ENCODE data around the gene NRP1. TPM values are rescaled to one million over a fixed set of nuclear protein-coding genes. Genes with fewer than 3 reads are reported as not detected.

NRP1 gene
- polyA plus RNA-seq, 1 of the 3 experiments (the other 2 are of a cell fraction) = 129 TPM

- H3F3A ChIP-seq (replicated peaks; ENCODE audit: insufficient read depth) = peaks cover 36% of the 10 kb centered on the region
- H2AFZ ChIP-seq (ENCODE audit: low read depth) = no peak overlapping the region
- H3K79me2 ChIP-seq (ENCODE audit: insufficient read depth) = no peaks in the 10 kb centered on the region
- no peaks in the 10 kb centered on the region for H3K36me3 ChIP-seq (replicated peaks in 1 of 2; ENCODE audit: control insufficient read depth in 1 of 2, insufficient read depth in 2 of 2, low read length in 1 of 2)
- POLR2A ChIA-PET = no interaction called here
- no peak for DNase-seq
- CTCF ChIA-PET = interaction anchor here (2.5 kb wide), 1 partner anchor 18 kb away, joined by 10 read pairs; no protein-coding TSS in a partner anchor
- no peaks in the 10 kb centered on the region for H3K9me3 ChIP-seq
- peaks cover 3 to 35% of the 10 kb centered on the region in 2 experiments; a peak in 3 of 4 replicates for H3K4me1 ChIP-seq (ENCODE audit: control insufficient read depth in 1 of 2, insufficient read depth in 2 of 2, low read depth in 1 of 2, low read length in 1 of 2)
- H3K27ac ChIP-seq (ENCODE audit: low read depth in 2 of 2, low read length in 1 of 2) = peak overlapping the region; percentile 50 to 93; a peak in 3 of 4 replicates
- no peaks in the 10 kb centered on the region for H3K9me2 ChIP-seq
- TF ChIP-seq JUND (IDR thresholded peaks at IDR 0.05) = peak; percentile 13; the same call in 1 of the 2 replicates
- peak; percentile 37; the same call in 1 of the 2 replicates for TF ChIP-seq FOSL2 (IDR thresholded peaks at IDR 0.05; ENCODE audit: borderline replicate concordance, low read depth)
- TF ChIP-seq SIN3A (IDR thresholded peaks at IDR 0.05; ENCODE audit: borderline replicate concordance, low read depth, low read length) = no peak
- peak; percentile 46 for TF ChIP-seq PBX3 (IDR thresholded peaks at IDR 0.05)
- no peak overlapping the region for H3K4me3 ChIP-seq (ENCODE audit: low read depth in 2 of 2, low read length in 1 of 2)
- H3K9ac ChIP-seq = peak overlapping the region; percentile 66; the same call in 1 of the 2 replicates
- no peaks in the 10 kb centered on the region for H3K27me3 ChIP-seq (ENCODE audit: insufficient read depth)
- no peaks in the 10 kb centered on the region for H4K20me1 ChIP-seq (ENCODE audit: insufficient read depth)
- no peak overlapping the region for H3K4me2 ChIP-seq
Observed at GRCh38 chr10:33133557-33133956, 200.9 kb downstream of the NRP1 start.

GRCh38 chr10:33132626-33133025, 201.8 kb downstream of the NRP1 start:
- H4K20me1 ChIP-seq (ENCODE audit: insufficient read depth) = no peaks in the 10 kb centered on the region
- H3F3A ChIP-seq (replicated peaks; ENCODE audit: insufficient read depth) = peaks cover 38% of the 10 kb centered on the region
- H3K36me3 ChIP-seq (replicated peaks in 1 of 2; ENCODE audit: control insufficient read depth in 1 of 2, insufficient read depth in 2 of 2, low read length in 1 of 2) = no peaks in the 10 kb centered on the region
- H3K79me2 ChIP-seq (ENCODE audit: insufficient read depth) = no peaks in the 10 kb centered on the region
- CTCF ChIA-PET = interaction anchor here (1.0 kb wide), 1 partner anchor 61 kb away, joined by 3 read pairs; no protein-coding TSS in a partner anchor
- no peak overlapping the region for H2AFZ ChIP-seq (ENCODE audit: low read depth)
- DNase-seq = no peak
- 100% methylated on average over 1 of the region's 1 CpG for WGBS (ENCODE audit: low lambda C conversion rate)
- H3K4me1 ChIP-seq (ENCODE audit: control insufficient read depth in 1 of 2, insufficient read depth in 2 of 2, low read depth in 1 of 2, low read length in 1 of 2) = peaks cover 3 to 35% of the 10 kb centered on the region in 2 experiments; a peak in 3 of 4 replicates
- H3K27me3 ChIP-seq (ENCODE audit: insufficient read depth) = no peaks in the 10 kb centered on the region
- TF ChIP-seq TCF12 (IDR thresholded peaks at IDR 0.05) (no peak), SMC3 (IDR thresholded peaks at IDR 0.05; ENCODE audit: low read depth, low read length) (peak; percentile 34; the same call in 1 of the 2 replicates), RAD21 (IDR thresholded peaks at IDR 0.05; ENCODE audit: low read length) (peak; percentile 40; the same call in 1 of the 2 replicates), GATA2 (CRISPR knock-in tag; IDR thresholded peaks at IDR 0.05) (no peak), CTCF (IDR thresholded peaks at IDR 0.05) (peak; percentile 21)
- no peak overlapping the region for H3K4me2 ChIP-seq
- no peaks in the 10 kb centered on the region for H3K9me3 ChIP-seq
- H3K27ac ChIP-seq (ENCODE audit: low read depth in 2 of 2, low read length in 1 of 2) = peak overlapping the region in 1 of 2 experiments; percentile 93; a peak in 2 of 4 replicates
- POLR2A ChIA-PET = no interaction called here
- no peaks in the 10 kb centered on the region for H3K9me2 ChIP-seq
- no peak overlapping the region for H3K4me3 ChIP-seq (ENCODE audit: low read depth in 2 of 2, low read length in 1 of 2)
- H3K9ac ChIP-seq = no peak overlapping the region

Data from SK-N-SH (cell line).